NCI-H187 (cell line): ENCODE results near the gene ANAPC2.

Experiments used
- DNase-seq, 2 experiments: peaks; one replicate each; lab custom pipeline; 2025; lab: John Stamatoyannopoulos, UW

Gene ANAPC2, protein sequence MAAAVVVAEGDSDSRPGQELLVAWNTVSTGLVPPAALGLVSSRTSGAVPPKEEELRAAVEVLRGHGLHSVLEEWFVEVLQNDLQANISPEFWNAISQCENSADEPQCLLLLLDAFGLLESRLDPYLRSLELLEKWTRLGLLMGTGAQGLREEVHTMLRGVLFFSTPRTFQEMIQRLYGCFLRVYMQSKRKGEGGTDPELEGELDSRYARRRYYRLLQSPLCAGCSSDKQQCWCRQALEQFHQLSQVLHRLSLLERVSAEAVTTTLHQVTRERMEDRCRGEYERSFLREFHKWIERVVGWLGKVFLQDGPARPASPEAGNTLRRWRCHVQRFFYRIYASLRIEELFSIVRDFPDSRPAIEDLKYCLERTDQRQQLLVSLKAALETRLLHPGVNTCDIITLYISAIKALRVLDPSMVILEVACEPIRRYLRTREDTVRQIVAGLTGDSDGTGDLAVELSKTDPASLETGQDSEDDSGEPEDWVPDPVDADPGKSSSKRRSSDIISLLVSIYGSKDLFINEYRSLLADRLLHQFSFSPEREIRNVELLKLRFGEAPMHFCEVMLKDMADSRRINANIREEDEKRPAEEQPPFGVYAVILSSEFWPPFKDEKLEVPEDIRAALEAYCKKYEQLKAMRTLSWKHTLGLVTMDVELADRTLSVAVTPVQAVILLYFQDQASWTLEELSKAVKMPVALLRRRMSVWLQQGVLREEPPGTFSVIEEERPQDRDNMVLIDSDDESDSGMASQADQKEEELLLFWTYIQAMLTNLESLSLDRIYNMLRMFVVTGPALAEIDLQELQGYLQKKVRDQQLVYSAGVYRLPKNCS

DNA sequence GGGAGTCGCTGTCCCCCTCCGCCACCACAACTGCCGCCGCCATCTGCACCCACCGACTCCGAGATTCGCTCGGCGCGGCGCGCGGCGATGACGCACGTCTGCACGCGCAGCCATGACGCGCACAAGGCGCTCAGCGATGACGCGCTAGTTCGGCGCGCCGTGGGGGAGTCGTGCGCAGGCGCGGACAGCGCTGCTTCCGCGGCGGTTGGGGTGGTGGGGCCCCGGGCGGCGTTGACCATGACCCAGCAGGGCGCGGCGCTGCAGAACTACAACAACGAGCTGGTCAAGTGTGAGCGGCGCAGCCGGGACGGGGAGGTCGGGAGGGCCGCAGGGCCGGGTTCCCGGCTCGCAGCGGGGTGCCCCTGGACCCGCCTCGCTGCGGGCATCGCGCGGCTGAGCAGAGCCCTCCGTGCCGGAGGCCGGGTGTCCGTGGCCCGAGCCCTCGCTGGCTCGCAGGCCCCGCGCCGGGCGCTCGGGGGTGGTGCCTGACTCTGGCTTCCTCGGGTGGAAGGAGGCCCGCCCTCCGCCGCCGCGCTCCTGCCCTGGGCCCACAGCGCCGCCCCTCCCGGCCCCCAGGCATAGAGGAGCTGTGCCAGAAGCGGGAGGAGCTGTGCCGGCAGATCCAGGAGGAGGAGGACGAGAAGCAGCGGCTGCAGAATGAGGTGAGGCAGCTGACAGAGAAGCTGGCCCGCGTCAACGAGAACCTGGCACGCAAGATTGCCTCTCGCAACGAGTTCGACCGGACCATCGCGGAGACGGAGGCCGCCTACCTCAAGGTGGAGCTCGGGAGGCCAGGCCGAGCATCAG is at the start of gene ANAPC2, which contains the start of gene SSNA1:
Gene ANAPC2, minus strand, starts transcription at position 71 of the 807 bp plus-strand sequence. Its CDS starts 28 bp downstream, at position 43.
Gene SSNA1, plus strand, starts transcription at position 187 of the 807 bp plus-strand sequence. Its CDS starts 51 bp downstream, at position 238.
- peak; percentile 67 to 69 for DNase-seq

DNA sequence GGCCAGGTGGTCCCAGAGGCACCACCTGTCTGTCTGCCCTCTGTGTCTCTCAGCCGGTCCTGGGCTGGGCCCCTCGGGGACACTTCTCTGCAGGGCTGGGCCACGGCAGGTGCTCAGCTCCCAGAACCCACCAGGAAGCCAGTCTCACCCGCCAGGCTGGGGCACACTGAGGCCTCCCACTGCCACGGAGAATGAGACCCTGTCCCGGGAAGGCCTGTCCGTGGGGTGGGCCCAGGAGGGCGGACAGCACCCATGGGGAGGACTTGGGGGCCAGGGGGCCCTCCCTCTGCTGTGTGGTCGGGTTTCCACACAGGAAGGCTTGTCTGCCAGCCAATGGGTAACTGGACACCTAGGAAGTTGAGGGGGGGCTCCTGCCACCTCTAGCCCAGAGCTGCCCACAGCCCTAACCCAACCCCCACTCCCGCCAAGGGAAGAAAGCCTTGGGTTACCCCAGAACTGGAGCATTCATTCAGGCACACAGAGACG is 48.6 kb upstream of the ANAPC2 start:
- DNase-seq = no peak

DNA sequence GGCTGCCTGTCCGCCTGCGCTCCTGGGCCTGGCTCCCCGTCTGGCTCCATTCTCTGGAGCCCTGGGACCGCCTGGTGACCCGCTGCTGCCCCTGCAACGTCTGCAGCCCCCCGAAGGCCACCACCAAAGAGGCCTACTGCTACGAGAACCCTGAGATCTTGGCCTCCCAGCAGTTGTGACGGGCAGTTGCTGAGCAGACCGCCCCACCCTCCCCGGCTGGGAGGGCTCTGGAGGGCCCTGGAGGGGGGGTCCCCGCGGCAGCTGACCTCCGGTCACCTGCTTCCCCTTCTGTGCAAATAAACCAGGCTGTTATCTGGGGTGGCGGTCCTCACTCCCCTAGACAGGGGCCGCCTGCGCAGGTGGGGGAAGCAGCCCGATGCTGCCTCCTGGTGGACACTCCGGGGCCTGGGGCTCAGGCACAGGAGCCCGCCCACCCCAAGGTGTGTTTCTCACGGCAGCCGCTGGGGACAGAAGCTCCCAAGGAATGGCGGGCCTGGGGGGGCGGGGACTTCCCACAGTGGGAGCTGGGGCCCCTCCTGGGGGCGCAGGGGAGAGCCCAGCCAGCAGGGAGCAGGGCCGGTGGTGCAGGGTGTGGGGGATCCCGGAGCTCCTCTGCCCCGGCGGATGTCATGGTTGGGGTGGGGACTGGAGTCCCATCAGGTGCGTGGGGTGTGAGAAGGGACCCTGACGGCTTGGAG is 48.0 kb upstream of the ANAPC2 start:
- DNase-seq = peak; percentile 41 to 61

DNA sequence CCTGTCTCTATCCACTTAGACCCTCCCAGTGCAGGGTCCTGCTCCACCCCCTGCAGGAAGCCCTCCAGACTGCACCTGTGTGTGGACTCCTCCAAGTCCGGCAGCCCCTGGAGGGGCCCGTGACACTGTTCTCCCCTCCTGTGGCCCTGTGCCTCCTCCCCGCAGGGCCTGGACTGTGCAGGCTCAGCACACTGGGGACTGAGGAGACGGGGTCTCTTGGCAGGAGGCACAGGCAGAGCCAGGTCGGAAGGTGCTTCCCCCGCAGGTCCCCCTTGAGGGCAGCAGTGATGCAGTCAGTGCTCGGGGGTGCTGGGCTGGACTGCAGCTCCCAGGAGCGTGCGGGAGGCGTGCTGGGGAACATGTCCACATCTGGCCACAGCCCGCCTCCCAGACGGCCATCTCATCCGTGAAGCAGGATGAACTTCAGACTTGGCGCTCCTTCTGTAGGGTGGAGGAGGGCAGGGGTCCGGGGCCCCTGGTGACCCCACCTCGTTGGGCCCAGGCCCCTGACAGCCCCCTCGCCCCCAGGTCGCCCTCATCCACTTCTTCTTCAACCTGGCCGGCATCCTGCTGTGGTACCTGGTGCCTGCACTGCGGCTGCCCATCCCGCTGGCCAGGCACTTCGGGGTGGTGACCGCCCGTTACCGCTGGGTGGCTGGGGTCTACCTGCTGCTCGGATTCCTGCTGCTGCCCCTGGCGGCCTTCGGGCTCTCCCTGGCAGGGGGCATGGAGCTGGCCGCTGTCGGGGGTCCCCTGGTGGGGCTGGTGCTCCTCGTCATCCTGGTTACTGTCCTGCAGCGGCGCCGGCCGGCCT is 47.3 kb upstream of the ANAPC2 start:
- no peak for DNase-seq

DNA sequence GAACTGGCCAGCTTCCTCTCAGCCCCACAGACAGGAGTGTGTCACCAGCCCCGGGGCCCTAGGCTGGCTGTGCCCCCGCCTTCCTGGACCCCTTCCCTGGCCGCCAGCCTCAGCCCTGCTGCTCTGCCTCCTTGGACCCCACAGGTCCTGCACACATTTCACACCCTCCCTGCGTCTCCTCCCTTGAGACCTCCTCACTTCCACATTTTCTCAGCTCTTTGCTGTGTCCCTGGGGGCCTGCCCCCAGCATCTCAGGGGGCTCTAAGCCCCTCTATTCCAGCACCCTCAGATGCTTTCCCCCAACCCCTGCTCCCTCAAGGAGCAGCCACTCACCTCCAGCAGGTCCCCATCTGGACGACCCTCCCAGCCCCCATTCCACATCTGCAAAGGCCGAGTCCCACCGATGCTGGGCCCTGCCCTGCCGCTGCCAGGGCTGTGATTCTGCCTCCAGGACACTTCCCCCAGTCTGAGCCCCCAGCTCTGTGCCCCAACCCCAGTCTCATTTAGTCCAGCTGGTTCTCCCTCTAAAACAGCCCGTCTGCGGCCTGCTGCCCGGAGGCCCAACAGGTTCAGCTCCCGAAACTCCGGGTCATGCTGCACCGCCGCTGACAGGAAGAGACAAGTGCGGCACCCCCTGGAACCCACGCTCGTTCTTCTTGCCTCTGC is 46.5 kb upstream of the ANAPC2 start:
- DNase-seq = no peak

DNA sequence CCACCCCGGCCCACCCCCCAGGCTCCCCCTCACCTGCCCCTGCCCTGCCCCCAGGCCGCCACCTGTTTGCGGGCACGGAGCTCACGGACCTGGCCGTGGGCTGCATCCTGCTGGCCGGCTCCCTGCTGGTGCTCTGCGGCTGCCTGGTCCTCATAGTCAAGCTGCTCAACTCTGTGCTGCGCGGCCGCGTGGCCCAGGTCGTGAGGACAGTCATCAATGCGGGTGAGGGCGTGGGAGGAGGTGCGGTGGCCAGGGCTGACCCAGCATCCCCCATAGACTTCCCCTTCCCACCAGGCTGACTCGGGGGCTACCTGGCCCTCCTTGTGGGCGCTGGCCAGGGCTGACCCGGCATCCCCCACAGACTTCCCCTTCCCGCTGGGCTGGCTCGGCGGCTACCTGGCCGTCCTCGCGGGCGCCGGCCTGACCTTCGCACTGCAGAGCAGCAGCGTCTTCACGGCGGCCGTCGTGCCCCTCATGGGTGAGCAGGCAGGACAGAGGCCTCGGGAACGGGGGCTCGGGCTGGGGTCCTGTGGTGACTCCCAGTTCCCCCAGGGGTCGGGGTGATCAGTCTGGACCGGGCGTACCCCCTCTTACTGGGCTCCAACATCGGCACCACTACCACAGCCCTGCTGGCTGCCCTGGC is 45.8 kb upstream of the ANAPC2 start:
- DNase-seq = no peak

DNA sequence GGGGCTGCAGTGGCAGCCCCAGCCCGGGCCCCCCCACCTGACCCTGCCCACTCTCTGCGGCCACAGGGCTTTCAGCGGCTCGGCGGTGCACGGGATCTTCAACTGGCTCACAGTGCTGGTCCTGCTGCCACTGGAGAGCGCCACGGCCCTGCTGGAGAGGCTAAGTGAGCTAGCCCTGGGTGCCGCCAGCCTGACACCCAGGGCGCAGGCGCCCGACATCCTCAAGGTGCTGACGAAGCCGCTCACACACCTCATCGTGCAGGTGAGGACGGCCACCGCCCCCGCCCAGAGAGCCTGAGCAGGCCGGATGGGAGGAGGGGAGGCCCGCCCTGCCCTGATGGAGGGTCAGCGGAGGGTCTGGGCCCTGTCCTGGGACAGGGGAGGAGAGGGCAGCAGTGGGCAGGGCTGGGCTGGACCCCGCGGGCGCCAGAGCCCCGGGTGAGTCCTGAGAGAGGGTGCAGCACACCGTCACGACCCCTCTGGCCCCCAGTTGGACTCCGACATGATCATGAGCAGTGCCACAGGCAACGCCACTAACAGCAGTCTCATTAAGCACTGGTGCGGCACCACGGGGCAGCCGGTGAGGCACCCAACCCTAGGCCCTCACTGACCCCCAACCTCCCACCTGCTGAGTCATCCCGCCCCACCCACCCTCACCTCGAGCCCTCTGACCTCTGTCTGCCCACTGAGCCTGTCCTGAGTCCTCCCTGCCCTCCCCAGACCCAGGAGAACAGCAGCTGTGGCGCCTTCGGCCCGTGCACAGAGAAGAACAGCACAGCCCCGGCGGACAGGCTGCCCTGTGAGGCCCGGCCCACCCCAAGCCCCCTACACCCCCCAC is 45.0 kb upstream of the ANAPC2 start:
- DNase-seq = no peak

DNA sequence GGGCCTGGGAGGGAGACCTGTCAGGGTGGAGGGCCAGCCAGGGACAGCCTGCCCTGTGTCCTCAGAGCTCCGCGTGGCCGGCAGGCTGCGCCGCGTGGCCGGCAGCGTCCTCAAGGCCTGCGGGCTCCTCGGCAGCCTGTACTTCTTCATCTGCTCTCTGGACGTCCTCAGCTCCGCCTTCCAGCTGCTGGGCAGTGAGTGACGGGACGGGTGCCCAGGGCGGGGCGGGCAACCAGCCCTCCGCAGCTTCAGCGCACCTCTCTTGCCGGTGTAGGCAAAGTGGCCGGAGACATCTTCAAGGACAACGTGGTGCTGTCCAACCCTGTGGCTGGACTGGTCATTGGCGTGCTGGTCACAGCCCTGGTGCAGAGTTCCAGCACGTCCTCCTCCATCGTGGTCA is 44.1 kb upstream of the ANAPC2 start:
- DNase-seq = no peak

DNA sequence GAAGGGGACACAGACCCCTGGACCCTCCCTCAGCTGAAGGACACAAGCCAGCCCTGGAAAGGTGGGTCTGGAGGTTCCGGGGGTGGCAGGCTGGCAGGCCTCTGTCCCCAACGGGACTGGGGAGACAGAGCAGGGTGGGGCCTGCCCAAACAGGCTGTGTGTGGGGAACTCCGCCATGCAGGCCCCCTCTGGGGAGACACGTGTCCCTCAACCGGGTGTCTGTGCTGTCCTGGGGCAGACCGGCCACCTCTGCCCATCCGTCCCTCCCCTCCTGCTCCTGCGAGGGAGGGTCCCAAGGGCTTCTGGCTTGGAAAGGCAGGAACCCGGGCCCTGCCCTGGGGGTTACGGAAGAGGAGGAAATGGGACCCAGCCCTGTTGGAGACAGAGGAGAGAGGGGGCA is 43.7 kb upstream of the ANAPC2 start:
- no peak for DNase-seq

DNA sequence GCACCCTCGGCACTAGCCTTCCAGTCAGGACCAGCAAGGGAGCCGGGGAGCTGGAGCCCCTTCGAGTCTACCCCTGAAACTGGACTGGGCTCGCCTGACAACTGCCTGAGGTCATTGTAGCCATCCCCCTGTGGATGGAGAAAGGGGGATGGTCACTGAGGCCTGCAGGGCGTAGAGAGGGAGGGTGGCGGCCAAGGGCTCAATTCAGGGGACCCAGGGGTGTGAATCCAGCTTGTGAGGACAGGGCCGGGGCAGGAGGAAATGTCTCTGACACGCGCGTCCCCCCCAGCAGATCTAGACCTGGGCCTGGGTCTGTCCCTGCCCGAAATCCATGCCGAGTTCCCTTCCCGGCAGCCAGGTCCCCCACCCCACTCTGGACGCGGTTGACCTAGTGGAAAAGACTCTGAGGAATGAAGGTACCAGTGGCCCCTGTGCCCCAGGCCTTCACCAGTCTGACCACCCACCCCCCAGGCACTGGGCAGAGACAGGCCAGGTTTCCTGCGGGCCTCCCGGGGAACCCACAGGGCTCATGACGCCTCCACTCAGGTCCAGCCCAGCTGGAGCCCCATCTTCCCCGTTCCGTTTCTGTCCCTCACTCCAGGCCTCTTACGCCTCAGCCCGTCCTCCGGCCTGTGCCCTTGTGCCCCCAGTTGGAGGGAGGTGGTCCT is 43.1 kb upstream of the ANAPC2 start:
- DNase-seq = no peak

DNA sequence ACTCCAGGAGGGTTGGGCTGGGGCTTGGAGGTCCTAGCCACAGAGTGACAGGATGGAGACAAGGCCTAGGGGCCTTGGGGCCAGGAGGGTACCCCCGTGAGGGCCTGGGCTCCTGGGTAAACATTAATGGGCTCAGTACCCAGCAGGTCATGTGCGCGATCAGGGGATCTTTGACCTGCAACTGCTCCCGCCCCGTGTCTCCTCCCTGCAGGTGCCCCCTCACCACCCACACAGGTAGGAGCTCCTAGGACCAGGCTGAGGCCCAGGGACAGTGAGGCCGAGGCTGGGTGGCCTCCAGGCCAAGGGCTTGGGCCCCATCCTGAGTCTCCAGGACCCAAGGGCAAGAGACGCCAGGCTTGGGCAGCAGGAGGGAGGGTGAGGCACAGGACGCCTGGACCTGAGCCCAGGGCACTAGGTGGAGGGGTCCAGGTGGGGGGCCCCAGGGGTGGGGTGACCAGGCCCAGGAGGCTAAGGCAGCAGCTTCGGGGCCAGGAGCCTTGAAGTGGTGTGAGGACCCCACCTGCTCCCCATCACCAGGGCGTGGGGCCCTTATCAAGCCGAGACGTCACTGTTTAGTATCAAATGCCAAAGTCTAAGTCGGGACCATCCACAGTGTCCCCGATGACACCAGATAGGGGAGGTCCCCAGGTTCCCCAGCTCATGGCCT is 42.5 kb upstream of the ANAPC2 start, which contains the start of gene SLC34A3:
Gene SLC34A3, plus strand, starts transcription at position 197 of the 667 bp plus-strand sequence. CDS start 802 bp downstream, outside the sequence.
- no peak for DNase-seq

DNA sequence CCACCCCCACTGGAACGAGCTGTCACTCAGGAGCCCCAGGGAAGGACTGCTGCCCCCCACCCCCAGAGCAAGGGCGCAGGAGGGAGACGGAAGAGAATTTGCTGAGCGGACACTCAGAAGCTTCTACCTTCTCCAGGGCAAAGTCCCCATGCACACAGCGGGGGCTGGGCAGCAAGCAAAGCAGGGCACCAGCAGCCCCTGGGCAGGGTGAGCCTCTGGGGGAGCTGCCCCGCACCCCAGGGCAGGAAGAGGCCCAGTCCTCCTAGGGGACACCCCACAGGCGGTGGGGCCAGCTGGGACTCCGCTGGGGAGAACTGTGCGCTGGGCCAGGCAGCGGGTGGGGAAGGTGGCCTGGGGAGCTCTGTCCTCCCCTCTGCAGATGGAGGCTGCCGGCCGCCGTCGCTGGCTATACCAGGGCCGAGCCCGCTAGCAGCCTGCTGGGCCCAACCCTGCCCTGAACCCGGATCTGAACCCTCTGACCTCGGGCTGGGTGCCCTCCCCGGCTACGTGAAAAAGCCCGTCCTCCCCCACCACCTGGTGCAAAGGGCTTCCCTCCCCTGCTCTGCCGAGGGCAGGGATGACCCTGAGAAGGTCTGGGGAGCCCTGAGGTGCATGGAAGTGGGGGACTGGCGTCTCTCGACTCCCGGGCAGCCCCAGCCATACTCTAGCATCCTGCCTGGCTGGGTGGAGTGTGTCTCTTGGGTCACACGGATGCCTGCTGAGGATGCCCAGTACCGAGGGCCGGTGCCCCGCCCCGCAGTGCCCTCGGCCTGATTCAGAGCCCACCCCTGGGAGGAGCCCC is 41.7 kb upstream of the ANAPC2 start:
- no peak for DNase-seq

DNA sequence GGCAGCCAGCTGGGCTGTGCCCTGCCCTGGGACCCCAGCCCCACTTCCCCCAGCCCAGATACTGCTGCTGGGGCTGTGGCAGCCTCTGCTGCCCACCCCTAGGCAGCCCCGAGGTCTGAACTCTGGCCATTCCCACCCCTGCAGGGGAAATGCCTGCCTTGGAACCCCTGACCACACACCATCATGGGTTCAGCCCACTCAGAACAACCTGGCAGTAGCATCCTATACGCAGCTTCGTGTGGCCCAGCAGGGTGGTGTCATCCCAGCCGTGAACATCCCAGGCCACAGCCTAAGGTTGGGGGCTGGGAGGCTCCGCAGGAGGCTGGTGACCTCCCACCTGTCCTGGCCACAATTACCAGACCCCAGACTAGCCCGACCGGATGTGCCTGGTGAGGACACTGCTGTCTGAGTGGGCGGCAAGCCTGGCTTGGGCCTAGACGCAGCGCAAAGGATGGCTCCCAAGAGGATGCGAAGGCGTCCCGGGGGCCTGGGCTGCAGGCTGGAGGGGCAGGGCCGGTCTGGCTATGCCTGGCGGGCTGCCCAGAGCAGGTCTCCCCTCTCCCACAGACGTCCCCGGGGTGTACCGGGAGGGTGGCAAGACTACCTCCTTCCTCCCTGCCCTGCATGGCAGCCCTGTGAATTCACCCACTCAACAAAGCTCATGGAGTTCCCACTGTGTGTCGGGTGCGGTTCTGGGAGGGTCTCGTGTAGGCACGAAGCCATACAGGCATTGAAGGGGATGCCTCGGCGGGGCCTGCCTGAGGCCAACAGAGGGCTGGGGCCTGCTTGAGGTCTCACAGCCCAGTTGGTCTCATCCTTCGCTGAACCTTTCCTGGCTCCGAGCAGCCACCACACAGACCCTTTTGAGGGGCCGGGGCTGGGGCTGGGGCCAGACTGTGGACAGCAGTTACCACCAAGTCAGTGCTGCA is 40.9 kb upstream of the ANAPC2 start:
- DNase-seq = no peak

DNA sequence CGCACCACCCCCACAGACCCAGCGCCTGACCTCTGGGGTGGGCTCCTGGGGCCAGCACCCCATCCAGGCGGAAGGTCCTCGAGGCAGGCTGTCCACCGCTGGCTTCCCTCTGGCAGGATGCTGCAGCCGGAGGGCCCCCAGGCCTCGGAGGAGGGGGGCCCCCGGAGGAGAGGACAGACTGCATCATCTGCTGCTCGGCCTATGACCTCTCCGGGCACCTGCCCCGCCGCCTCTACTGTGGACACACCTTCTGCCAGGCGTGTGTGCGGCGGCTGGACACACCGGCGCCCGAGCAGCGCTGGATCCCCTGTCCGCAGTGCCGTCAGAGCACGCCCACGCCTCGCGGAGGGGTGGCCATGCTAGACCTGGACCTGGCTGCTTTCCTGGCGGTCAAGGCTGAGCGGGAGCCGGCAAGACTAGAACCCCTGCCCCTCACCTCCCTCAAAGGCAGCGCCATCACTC is 40.2 kb upstream of the ANAPC2 start:
- no peak for DNase-seq

DNA sequence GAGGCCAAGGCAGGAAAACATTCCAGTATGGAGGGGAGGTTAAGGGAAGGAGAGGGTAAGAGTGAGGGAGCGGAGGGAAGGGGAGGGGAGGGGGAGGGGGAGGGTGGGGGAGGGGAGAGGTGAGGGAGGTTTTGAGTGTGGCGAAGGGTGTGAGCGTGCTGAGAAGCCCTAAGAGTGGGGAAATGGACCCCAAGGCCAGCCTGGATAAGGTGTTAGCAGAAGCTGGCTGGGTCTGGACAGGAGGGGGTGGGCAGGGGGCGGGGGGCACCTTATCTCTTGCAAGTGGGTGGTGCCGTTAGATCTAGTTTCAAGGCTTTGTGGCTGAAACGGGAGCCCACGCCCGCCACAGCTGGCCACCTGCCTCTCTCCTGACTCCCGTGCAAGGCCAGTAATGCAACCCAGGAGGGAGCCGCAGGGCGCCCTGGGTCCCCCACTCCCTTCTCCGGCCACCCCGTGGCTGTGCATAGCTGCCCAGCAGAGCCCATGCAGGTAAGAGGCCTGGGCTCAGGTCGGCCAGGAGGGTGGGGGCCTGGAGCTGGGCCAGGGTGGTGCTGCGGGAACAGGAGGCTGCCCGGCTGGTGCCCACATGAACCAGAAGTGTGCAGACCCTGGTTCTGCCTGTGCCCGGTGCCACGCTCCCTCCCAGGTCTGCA is 39.6 kb upstream of the ANAPC2 start:
- no peak for DNase-seq
